Suprapubic skin (tissue), 4 donors: ENCODE data around the gene HSP90AB1. TPM values are rescaled to one million over a fixed set of nuclear protein-coding genes. Genes with fewer than 3 reads are reported as not detected.

Experiments used
- DNase-seq, 2 donors: peaks; one replicate each; pipeline ENCODE4 v3.0.0-alpha.2; 2019; ENCODE audit warnings: low spot score in 2 of 2
- H3K27ac ChIP-seq: fragments of 200-600 bp; sonication (generic); one replicate; pipeline ENCODE4 v1.5.1; 2019
- H3K27me3 ChIP-seq: fragments of 200-600 bp; sonication (generic); one replicate; pipeline ENCODE4 v1.5.1; 2019
- H3K36me3 ChIP-seq: fragments of 200-600 bp; sonication (generic); one replicate; pipeline ENCODE4 v1.5.1; 2019
- H3K4me1 ChIP-seq: fragments of 200-600 bp; sonication (generic); one replicate; pipeline ENCODE4 v1.5.1; 2019
- H3K4me3 ChIP-seq: fragments of 200-600 bp; sonication (generic); one replicate; pipeline ENCODE4 v1.5.1; 2019; ENCODE audit warnings: mild to moderate bottlenecking
- H3K9me3 ChIP-seq: fragments of 200-600 bp; sonication (generic); one replicate; pipeline ENCODE4 v1.5.1; 2019
- EP300 ChIP-seq: sonication (generic); formaldehyde crosslinking; IDR thresholded peaks from one replicate; pipeline ENCODE4 v1.6.1; 2017; ENCODE audit warnings: antibody characterized with exemption
- POLR2A ChIP-seq, 2 donors: fragments of 450-650 bp; IDR thresholded peaks; one replicate each; pipeline ENCODE4 v1.6.1; 2017; ENCODE audit warnings: antibody characterized with exemption in 2 of 2, mild to moderate bottlenecking in 2 of 2, moderate library complexity in 2 of 2
- POLR2AphosphoS5 ChIP-seq, 3 donors: sonication (generic); formaldehyde crosslinking; IDR thresholded peaks; one replicate each; pipeline ENCODE4 v1.6.1; 2017; ENCODE audit warnings: antibody characterized with exemption in 3 of 3
- WGBS: methylation state at CpG from one replicate; pipeline ENCODE4 v1.1.5; 2018; 5-methylcytosine and 5-hydroxymethylcytosine counted together
- total RNA-seq, 4 donors: library from RNA; depleted of rRNA; stranded (reverse); fragments of >200 nt; gene quantifications; one replicate each; pipeline ENCODE4 v1.1.0, GENCODE V29; 2016
- TF ChIP-seq, protein P1 (sequence below), 2 donors: fragments of 200-600 bp in 1 of 2; fragments of 450-650 bp in 1 of 2; sonication (generic) in 1 of 2; IDR thresholded peaks; one replicate each; pipeline ENCODE4 v1.5.1; 2016 to 2019; ENCODE audit warnings: antibody characterized with exemption in 2 of 2, mild to moderate bottlenecking in 1 of 2, moderate library complexity in 1 of 2

Gene HSP90AB1
- total RNA-seq, 4 donors from 2014 or later: 450 to 830 (median 678) TPM

DNA sequence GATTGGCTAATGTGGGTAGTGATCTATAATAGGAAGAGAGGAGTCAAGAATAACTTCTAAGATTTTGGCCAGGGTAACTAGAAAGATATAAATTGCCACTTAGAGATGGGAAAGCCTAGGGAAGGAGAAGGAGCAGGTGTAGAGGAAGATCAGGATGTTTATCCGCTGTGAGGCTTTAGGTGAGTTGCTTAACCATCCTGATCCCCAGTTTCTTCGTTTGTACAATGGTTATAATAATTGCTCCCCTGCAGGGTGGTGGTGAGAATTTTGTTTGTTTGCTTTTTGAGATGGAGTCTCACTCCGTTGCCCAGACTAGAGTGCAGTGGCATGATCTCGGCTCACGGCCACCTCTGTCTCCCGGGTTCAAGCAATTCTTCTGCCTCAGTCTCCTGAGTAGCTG is 32.6 kb upstream of the HSP90AB1 start:
- Histone ChIP-seq H3K4me3 (no peak overlapping the region), H3K27me3 (no peaks in the 10 kb centered on the region), H3K36me3 (no peaks in the 10 kb centered on the region), H3K27ac (no peak overlapping the region), H3K4me1 (peaks cover 28% of the 10 kb centered on the region), H3K9me3 (no peaks in the 10 kb centered on the region)
- WGBS: 95% methylated on average over 6 of the region's 6 CpGs
- TF ChIP-seq, protein P1, sequence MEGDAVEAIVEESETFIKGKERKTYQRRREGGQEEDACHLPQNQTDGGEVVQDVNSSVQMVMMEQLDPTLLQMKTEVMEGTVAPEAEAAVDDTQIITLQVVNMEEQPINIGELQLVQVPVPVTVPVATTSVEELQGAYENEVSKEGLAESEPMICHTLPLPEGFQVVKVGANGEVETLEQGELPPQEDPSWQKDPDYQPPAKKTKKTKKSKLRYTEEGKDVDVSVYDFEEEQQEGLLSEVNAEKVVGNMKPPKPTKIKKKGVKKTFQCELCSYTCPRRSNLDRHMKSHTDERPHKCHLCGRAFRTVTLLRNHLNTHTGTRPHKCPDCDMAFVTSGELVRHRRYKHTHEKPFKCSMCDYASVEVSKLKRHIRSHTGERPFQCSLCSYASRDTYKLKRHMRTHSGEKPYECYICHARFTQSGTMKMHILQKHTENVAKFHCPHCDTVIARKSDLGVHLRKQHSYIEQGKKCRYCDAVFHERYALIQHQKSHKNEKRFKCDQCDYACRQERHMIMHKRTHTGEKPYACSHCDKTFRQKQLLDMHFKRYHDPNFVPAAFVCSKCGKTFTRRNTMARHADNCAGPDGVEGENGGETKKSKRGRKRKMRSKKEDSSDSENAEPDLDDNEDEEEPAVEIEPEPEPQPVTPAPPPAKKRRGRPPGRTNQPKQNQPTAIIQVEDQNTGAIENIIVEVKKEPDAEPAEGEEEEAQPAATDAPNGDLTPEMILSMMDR (IDR thresholded peaks at IDR 0.05): no peak
- TF ChIP-seq EP300 (no peak), POLR2AphosphoS5 (IDR thresholded peaks at IDR 0.05) (no peak), POLR2A (IDR thresholded peaks at IDR 0.05) (no peak)
- DNase-seq: no peak

DNA sequence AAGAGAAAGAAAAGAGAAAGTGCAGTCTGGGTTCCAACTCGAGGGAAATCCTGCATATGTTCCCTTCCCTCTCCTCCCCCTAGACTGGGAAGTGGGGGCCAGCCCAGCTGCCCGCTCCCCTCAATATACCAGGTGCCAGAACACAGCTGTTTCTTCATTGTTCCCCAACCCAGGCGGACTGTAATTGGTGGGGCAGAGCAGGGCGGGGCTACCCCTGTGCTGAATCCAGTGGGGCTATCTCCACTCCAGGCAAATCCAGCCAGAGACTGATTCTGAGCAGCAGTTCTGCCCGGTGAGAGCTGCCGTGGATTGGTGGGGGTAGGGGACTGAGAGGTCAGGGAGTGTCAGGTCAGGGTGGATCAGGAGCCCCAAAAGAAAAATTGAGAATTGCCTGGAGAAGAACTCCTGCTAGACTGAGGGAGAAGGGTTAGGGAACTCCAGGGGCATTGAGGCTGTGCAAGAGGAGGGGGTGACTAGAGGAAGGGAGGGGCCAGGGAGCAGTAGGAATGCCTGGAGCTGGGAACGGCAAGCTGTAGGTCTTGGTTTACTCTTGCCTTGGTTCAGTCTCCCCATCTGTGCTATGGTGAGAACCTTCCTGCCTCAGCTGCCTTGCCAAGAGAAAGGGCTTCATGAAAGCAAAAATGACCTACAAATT is 30.1 kb upstream of the HSP90AB1 start, which contains the start of gene MYMX:
Gene MYMX (plus strand): TSS at position 250 of the 655 bp plus-strand sequence. CDS start 546 bp downstream, outside the sequence.
- TF ChIP-seq POLR2A (IDR thresholded peaks at IDR 0.05): no peak
- no peak for TF ChIP-seq POLR2AphosphoS5 (IDR thresholded peaks at IDR 0.05)
- TF ChIP-seq, protein P1 (IDR thresholded peaks at IDR 0.05): no peak
- no peak for TF ChIP-seq EP300
- peak within 1 kb of the TSS; percentile 43 for H3K27ac ChIP-seq
- WGBS: 29% methylated on average over 7 of the region's 7 CpGs
- DNase-seq: peak in 1 of 2 donors; percentile 67
- no peaks in the 10 kb centered on the region for H3K27me3 ChIP-seq
- H3K4me1 ChIP-seq: peaks cover 52% of the 10 kb centered on the region
- no peaks in the 10 kb centered on the region for H3K9me3 ChIP-seq
- H3K4me3 ChIP-seq: no peak within 1 kb of the TSS
- H3K36me3 ChIP-seq: no peaks in the 10 kb centered on the region

DNA sequence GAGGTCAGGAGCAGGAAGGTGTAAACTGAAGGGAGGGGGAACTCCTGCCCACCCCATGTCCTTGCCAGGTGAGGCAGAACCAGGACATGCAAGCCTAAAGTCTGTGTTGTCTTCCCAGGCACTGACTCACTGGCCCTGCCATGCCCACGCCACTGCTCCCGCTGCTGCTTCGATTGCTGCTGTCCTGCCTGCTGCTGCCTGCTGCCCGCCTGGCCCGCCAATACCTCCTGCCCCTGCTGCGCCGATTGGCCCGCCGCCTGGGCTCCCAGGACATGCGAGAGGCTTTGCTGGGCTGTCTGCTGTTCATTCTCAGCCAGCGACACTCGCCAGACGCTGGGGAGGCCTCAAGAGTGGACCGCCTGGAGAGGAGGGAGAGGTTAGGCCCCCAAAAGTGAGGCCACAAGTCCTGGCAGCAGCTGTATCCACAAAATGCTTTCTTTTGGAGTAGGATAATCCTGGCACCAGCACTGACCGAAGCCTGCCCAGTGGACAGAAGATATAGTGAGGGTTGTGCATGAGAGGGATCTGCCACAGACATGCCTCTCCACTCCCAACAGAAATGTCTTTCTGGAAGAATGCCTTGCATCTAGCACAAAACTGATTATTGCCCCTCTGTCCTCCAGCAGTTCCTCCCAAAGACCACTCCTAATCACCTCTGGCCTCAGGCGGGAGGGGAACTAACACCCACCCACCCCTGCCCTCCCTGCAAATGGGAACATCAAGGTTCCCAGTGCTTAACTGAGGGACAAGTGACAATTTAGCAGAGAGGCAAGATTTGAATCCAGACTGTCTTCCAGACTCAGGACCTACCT is 29.4 kb upstream of the HSP90AB1 start:
- 75% methylated on average over 16 of the region's 16 CpGs for WGBS
- Histone ChIP-seq H3K9me3 (no peaks in the 10 kb centered on the region), H3K4me3 (no peak overlapping the region), H3K4me1 (peaks cover 59% of the 10 kb centered on the region), H3K36me3 (no peaks in the 10 kb centered on the region), H3K27me3 (no peaks in the 10 kb centered on the region), H3K27ac (peak overlapping the region; percentile 92)
- TF ChIP-seq POLR2A (IDR thresholded peaks at IDR 0.05): no peak
- TF ChIP-seq EP300: no peak
- TF ChIP-seq POLR2AphosphoS5 (IDR thresholded peaks at IDR 0.05): no peak
- TF ChIP-seq, protein P1 (IDR thresholded peaks at IDR 0.05): no peak
- DNase-seq: peak in 1 of 2 donors; percentile 73

DNA sequence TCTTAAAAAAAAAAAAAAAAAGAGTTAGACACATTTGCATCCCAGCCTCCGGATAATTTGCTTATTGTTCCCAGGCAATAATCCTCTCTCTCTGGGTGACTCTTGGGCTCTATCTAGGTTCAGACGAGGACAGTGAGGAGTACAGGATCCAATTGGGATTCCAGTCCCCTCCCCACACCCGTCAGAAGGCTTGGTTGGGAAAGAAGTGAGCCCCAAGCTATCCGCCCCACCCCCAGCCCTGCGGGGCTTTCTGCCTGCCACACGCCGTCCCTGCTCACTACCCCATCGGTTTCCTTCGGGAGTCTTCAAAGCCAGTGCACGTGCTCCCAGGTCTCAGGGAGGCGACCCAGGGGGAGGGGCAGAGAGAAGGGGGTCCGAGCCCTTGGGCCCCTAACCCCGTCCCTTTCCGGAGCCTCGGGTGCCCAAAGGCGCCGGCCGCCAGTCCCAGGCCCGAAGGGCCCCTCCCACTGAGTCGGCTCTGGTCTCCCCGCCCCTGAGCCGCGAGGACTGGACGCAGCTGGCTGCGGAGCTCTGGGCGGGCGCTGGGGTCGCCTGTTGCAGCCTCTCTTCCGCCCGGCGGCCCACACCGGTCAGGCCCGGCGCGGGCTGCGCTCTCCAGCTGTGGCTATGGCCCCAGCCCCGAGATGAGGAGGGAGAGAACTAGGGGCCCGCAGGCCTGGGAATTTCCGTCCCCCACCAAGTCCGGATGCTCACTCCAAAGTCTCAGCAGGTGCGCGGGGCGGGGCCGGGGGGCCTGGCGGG is 27.7 kb upstream of the HSP90AB1 start:
- WGBS: 6% methylated on average over 11 of the region's 45 CpGs
- peak in 1 of 2 donors; percentile 61 for TF ChIP-seq POLR2A (IDR thresholded peaks at IDR 0.05)
- no peak for TF ChIP-seq EP300
- TF ChIP-seq POLR2AphosphoS5 (IDR thresholded peaks at IDR 0.05): peak in 1 of 3 donors; percentile 13
- Histone ChIP-seq H3K4me1 (peaks cover 76% of the 10 kb centered on the region), H3K27me3 (no peaks in the 10 kb centered on the region), H3K9me3 (no peaks in the 10 kb centered on the region), H3K4me3 (peak overlapping the region; percentile 54), H3K36me3 (no peaks in the 10 kb centered on the region), H3K27ac (peak overlapping the region; percentile 92)
- DNase-seq: peak in 1 of 2 donors; percentile 90

DNA sequence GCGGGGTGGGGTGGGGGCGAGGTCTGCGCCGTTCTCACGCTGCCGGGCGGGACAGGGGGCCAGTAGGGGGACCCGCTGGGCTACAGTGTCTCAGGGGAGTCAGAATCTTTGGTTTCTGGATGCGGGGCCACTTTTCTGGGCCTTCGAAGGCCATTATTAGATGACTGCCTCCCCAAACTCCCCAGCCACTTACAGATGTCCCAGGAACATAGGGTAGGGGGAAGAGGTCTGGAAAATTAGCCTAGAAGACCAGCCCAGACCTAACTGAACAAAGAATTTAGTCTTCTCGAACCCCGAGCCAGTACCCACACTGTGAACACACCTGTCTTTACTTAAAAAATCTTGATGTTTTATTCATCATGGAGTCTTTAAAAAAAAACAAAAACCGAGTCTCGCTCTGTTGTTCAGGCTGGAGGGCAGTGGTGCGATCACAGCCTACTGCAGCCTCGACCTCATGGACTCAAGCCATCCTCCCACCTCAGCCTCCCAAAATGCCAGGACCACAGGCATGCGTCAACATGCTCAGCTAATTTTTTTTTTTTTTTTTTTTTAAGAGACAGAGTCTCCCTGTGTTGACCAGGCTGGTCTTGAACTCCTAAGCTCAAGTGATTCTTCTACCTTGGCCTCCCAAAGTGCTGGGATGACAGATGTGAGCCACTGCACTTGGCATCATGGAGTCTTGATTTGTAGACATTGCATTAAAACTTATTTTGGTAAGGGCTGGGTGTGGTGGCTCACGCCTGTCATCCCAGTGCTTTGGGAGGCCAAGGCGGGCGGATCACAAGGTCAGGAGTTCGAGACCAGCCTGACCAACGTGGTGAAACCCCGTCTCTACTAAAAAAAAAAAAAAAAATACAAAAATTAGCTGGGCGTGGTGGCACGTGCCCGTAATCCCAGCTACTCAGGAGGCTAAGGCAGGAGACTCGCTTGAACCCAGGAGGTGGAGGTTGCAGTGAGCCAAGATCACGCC is 26.8 kb upstream of the HSP90AB1 start:
- H3K36me3 ChIP-seq: no peaks in the 10 kb centered on the region
- peak overlapping the region; percentile 54 for H3K4me3 ChIP-seq
- no peaks in the 10 kb centered on the region for H3K27me3 ChIP-seq
- TF ChIP-seq, protein P1 (IDR thresholded peaks at IDR 0.05): no peak
- H3K27ac ChIP-seq: peak overlapping the region; percentile 92
- WGBS: 71% methylated on average over 20 of the region's 28 CpGs
- H3K4me1 ChIP-seq: peaks cover 85% of the 10 kb centered on the region
- DNase-seq: no peak
- H3K9me3 ChIP-seq: no peaks in the 10 kb centered on the region
